Ascending aorta (tissue), 2 donors: ENCODE results near the gene RAB42. TPM values are rescaled to one million over a fixed set of nuclear protein-coding genes. Genes with fewer than 3 reads are reported as not detected.
A peak's percentile ranks its signal among the peaks of the same experiment; 100 is the strongest.

Experiments
- DNase-seq, 2 donors: peaks; one replicate each; pipeline ENCODE4 v3.0.0-alpha.2; 2019; ENCODE audit warnings: low spot score in 2 of 2
- H3K27ac ChIP-seq, 2 donors: fragments of 200-600 bp; sonication (generic); one replicate each; pipeline ENCODE4 v1.5.1; 2016 to 2017; ENCODE audit warnings: mild to moderate bottlenecking in 1 of 2
- H3K27me3 ChIP-seq: fragments of 200-600 bp; sonication (generic); one replicate; pipeline ENCODE4 v1.5.1; 2017
- H3K36me3 ChIP-seq, 2 donors: fragments of 200-600 bp; sonication (generic); one replicate each; pipeline ENCODE4 v1.5.1; 2016
- H3K4me1 ChIP-seq, 2 donors: fragments of 200-600 bp; sonication (generic); one replicate each; pipeline ENCODE4 v1.5.1; 2016 to 2017; ENCODE audit warnings: mild to moderate bottlenecking in 1 of 2
- H3K4me3 ChIP-seq, 2 donors: fragments of 200-600 bp; sonication (generic); one replicate each; pipeline ENCODE4 v1.5.1; 2016 to 2017; ENCODE audit warnings: mild to moderate bottlenecking in 1 of 2
- H3K9me3 ChIP-seq, 2 donors: fragments of 200-600 bp; sonication (generic); one replicate each; pipeline ENCODE4 v1.5.1; 2016
- CTCF ChIP-seq, 3 experiments: fragments of 200-600 bp in 2 of 3; fragments of 450-650 bp in 1 of 3; sonication (generic) in 2 of 3; IDR thresholded peaks; one replicate each; pipeline ENCODE4 v1.5.1; 2016 to 2019; ENCODE audit warnings: antibody characterized with exemption in 3 of 3, mild to moderate bottlenecking in 1 of 3, moderate library complexity in 1 of 3
- intact Hi-C: fragments of 100-400 bp; cut with DNase I; formaldehyde crosslinking; loops from one replicate; pipeline ENCODE4 v1.15.1; 2023
- total RNA-seq: library from RNA; depleted of rRNA; stranded (reverse); fragments of >200 nt; gene quantifications from one replicate; pipeline ENCODE4 v1.1.0, GENCODE V29; 2016

The RAB42 gene
- total RNA-seq, result not detected

DNA sequence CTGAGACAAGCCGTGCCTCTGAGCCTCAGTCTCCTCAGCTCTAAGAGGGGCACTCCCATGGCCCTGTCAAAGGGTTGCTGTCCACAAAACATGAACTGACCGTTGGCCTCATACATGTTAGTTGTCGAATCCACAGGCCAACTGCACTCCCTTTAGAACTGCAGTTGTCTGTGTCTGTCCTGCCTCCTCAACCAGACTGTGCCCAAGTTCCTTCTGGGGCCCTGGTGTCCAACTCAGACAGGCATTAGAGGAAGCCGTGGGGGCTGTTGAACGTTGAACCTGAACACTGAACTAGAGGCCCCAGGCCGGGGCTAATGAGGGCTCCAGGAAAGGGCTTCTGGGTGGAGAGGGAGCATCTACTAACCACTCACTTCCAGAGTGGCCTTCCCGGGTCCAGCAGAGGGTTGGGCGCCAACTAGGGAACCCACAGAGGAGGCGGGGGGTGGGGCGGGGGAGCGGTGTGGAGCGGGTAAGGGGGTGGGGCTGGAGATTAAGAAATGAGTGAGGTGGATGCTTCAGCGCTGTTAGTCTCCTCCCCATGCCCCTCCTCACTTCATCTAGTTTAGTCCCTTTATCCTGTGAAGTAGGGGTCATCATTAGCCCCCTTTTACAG, at the start of gene RAB42:
TSS of gene RAB42 (plus strand) at position 558 of the 613 bp plus-strand sequence. CDS start 247 bp downstream, outside the sequence.
- Histone ChIP-seq H3K9me3 (no peaks in the 10 kb centered on the region), H3K4me3 (peak within 1 kb of the TSS; percentile 68 to 76), H3K27me3 (no peaks in the 10 kb centered on the region), H3K4me1 (peaks cover 0 to 6% of the 10 kb centered on the region in 2 donors), H3K27ac (no peak within 1 kb of the TSS), H3K36me3 (no peaks in the 10 kb centered on the region)
- no peak for TF ChIP-seq CTCF (IDR thresholded peaks at IDR 0.05)
- DNase-seq, result peak in 1 of 2 donors; percentile 70
- intact Hi-C loops, result no loop called here

- no peak overlapping the region for H3K27ac ChIP-seq
- H3K27me3 ChIP-seq, result no peaks in the 10 kb centered on the region
- no peak overlapping the region for H3K4me3 ChIP-seq
- H3K9me3 ChIP-seq, result no peaks in the 10 kb centered on the region
- H3K4me1 ChIP-seq, result no peaks in the 10 kb centered on the region
- DNase-seq, result no peak
- intact Hi-C loops, result no loop called here
- no peak for TF ChIP-seq CTCF (IDR thresholded peaks at IDR 0.05)
- no peaks in the 10 kb centered on the region for H3K36me3 ChIP-seq
Measured at GRCh38 chr1:28545246-28545628, 46.8 kb upstream of the RAB42 start.

DNA sequence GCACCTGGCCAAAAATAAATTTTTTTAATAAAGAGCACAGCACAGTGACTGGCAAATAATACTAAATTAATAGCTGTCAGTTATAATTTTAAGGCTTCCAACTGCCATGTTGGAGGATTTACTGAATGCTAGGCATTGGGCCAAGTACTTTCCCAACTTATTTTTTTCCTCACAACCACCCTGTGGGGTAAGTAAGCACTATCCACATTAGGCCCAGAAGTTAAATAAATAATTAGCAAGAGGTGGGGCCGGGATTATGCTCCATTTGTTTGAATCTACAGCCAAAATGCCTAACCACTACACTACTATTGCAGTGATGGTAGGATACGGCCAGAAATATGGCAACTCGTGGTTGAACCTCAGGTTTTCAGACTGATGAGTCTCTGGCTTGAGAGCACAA, 43.7 kb upstream of the RAB42 start:
- H3K27me3 ChIP-seq, result no peaks in the 10 kb centered on the region
- H3K4me1 ChIP-seq, result peaks cover 0 to 3% of the 10 kb centered on the region in 2 donors
- intact Hi-C loops, result no loop called here
- DNase-seq, result no peak
- H3K9me3 ChIP-seq, result no peaks in the 10 kb centered on the region
- no peak overlapping the region for H3K4me3 ChIP-seq
- H3K36me3 ChIP-seq, result no peaks in the 10 kb centered on the region
- no peak for TF ChIP-seq CTCF (IDR thresholded peaks at IDR 0.05)
- H3K27ac ChIP-seq, result no peak overlapping the region

GRCh38 chr1:28551381-28551780, 40.7 kb upstream of the RAB42 start:
- DNase-seq, result no peak
- no peak overlapping the region for H3K4me3 ChIP-seq
- TF ChIP-seq CTCF (IDR thresholded peaks at IDR 0.05), result no peak
- no peak overlapping the region for H3K27ac ChIP-seq
- H3K9me3 ChIP-seq, result no peaks in the 10 kb centered on the region
- H3K4me1 ChIP-seq, result peaks cover 0 to 10% of the 10 kb centered on the region in 2 donors
- H3K27me3 ChIP-seq, result no peaks in the 10 kb centered on the region
- intact Hi-C loops, result no loop called here
- peaks cover 0 to 15% of the 10 kb centered on the region in 2 donors for H3K36me3 ChIP-seq

DNA sequence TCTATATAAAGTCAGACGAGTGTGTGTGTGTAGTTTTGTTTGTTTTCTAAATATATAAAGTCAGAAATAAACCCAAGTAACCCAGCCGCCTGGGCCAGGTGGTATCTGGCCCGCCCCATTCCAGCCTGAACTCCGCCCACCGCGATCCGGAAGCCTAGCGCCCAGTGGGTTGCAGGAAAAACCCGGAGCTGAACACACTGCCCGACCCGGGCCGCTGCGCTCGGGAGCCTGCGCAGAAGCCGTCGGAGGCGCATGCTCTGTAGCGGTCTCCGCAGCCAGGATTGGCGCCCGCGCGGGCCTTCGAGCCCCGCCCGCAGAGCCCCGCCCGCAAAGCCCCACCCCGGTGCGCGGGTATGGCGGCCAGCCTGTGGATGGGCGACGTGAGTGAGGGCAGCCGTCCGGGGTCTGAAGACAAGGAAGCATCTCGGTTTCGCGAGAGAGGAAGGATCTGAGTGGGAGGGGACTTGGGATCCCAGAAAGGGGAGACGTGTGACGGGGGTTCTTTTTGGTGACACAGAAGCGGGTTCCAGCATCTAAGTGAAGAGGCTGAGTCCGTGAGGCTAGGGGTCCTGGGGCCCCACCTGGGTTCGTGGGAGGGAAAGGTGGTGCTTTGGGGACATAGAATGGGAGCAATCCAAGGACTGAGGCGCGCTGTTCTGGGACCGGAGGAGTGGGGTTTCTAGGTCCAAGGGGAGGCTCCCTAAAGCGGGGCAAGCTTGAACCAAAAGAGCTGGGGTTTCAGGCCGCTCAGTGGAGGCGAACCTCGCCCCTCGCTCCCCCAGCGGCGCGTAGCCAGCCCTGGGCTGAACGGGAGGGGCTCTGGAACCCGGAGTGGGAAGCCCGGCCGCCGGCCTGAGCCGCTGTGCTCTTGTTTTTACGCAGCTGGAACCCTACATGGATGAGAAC, 39.1 kb upstream of the RAB42 start, which contains the start of gene TRNAU1AP:
TSS of gene TRNAU1AP (plus strand) at position 328 of the 906 bp plus-strand sequence. CDS start at position 354, 26 bp downstream.
- Histone ChIP-seq H3K27ac (peak within 1 kb of the TSS; percentile 77 to 85), H3K4me3 (peak within 1 kb of the TSS; percentile 64 to 90), H3K36me3 (peaks cover 14 to 26% of the 10 kb centered on the region in 2 donors), H3K27me3 (no peaks in the 10 kb centered on the region), H3K9me3 (no peaks in the 10 kb centered on the region), H3K4me1 (peaks cover 0 to 10% of the 10 kb centered on the region in 2 donors)
- intact Hi-C loops, result loop anchor here (1.0 to 2.0 kb wide), 4 partner anchors 28 to 780 kb away; partner anchors contain the start of genes STX12 and TAF12
- peak; percentile 83 to 97 for DNase-seq
- no peak for TF ChIP-seq CTCF (IDR thresholded peaks at IDR 0.05)
